Spinal cord (tissue), 10 donors: ENCODE data around the gene ITLN2. TPM values are rescaled to one million over a fixed set of nuclear protein-coding genes. Genes with fewer than 3 reads are reported as not detected.
"Not testable (repeated sequence)": the region's sequence is repeated elsewhere in the genome, so short reads cannot be mapped to it uniquely, and the experiment has no call there.

Source experiments
- DNase-seq, 6 donors: peaks; one replicate each; pipeline versions ENCODE4 v3.0.0 to v3.0.0-alpha.2; 2013 to 2015; ENCODE audit warnings: low spot score in 6 of 6, low read depth in 4 of 6
- H3K27ac ChIP-seq: one replicate; pipeline ENCODE4 v1.5.1; 2013; ENCODE audit warnings: low read depth, low read length, control low read depth
- H3K27me3 ChIP-seq: one replicate; pipeline ENCODE4 v1.6.1; 2013; ENCODE audit warnings: low read length; ENCODE audit not compliant: control insufficient read depth, insufficient read depth
- H3K36me3 ChIP-seq: one replicate; pipeline ENCODE4 v1.6.1; 2013; ENCODE audit warnings: low read length; ENCODE audit not compliant: control insufficient read depth, insufficient read depth
- H3K4me1 ChIP-seq: one replicate; pipeline ENCODE4 v1.6.1; 2013; ENCODE audit warnings: low read length; ENCODE audit not compliant: control insufficient read depth, insufficient read depth
- H3K4me3 ChIP-seq: one replicate; pipeline ENCODE4 v1.5.1; 2013; ENCODE audit warnings: low read depth, low read length, control low read depth
- H3K9me3 ChIP-seq: one replicate; pipeline ENCODE4 v1.6.1; 2013; ENCODE audit warnings: low read length; ENCODE audit not compliant: control insufficient read depth, insufficient read depth
- WGBS: methylation state at CpG from one replicate; pipeline ENCODE4 v1.1.5; 2013; ENCODE audit warnings: missing lambda C conversion rate; ENCODE audit not compliant: insufficient coverage; 5-methylcytosine and 5-hydroxymethylcytosine counted together
- polyA plus RNA-seq, 2 donors: library from polyadenylated mRNA; unstranded; fragments of 120-200 nt; gene quantifications; one replicate each; pipeline ENCODE4 v1.2.1, GENCODE V29; 2013; ENCODE audit not compliant: insufficient read length in 2 of 2
- total RNA-seq, 2 donors: library from RNA; depleted of rRNA in 1 of 2; stranded (reverse); fragments of 120-200 nt in 1 of 2; fragments of >200 nt in 1 of 2; gene quantifications; one replicate each; pipeline versions ENCODE4 v1.2.3 to v1.2.4, GENCODE V29; 2013 to 2014
- donor health status: healthy.

ITLN2 gene
- total and polyA plus RNA-seq, 4 donors = 0.17 to 0.21 (median 0.20) TPM; not detected in 1

- H3K4me1 ChIP-seq = not testable (repeated sequence)
- 81% methylated on average over 4 of the region's 6 CpGs for WGBS
Measured at GRCh38 chr1:160913229-160913628, 41.4 kb downstream of the ITLN2 start.

GRCh38 chr1:160911925-160912324, 42.7 kb downstream of the ITLN2 start:
- Histone ChIP-seq H3K27ac (no peak overlapping the region), H3K36me3 (no peaks in the 10 kb centered on the region), H3K4me3 (no peak overlapping the region), H3K4me1 (no peaks in the 10 kb centered on the region), H3K27me3 (no peaks in the 10 kb centered on the region), H3K9me3 (no peaks in the 10 kb centered on the region)
- 73% methylated on average over 1 of the region's 2 CpGs for WGBS
- DNase-seq = no peak

More at GRCh38 chr1:160913229-160913628, 41.4 kb downstream of the ITLN2 start:
- H3K27me3 ChIP-seq, DNase-seq, H3K9me3 ChIP-seq, H3K4me3 ChIP-seq, H3K36me3 ChIP-seq, H3K27ac ChIP-seq: not testable (repeated sequence)

GRCh38 chr1:160911441-160911840, 43.2 kb downstream of the ITLN2 start:
- 78% methylated on average over 5 of the region's 7 CpGs for WGBS
- H3K27ac ChIP-seq = no peak overlapping the region
- no peaks in the 10 kb centered on the region for H3K4me1 ChIP-seq
- H3K27me3 ChIP-seq = no peaks in the 10 kb centered on the region
- H3K36me3 ChIP-seq = no peaks in the 10 kb centered on the region
- H3K9me3 ChIP-seq = no peaks in the 10 kb centered on the region
- DNase-seq = no peak
- H3K4me3 ChIP-seq = no peak overlapping the region

GRCh38 chr1:160910170-160910750, 44.3 kb downstream of the ITLN2 start:
- no peaks in the 10 kb centered on the region for H3K27me3 ChIP-seq
- no peaks in the 10 kb centered on the region for H3K4me1 ChIP-seq
- no peak for DNase-seq
- no peak overlapping the region for H3K4me3 ChIP-seq
- WGBS = 67% methylated on average over 3 of the region's 6 CpGs
- no peaks in the 10 kb centered on the region for H3K36me3 ChIP-seq
- no peaks in the 10 kb centered on the region for H3K9me3 ChIP-seq
- H3K27ac ChIP-seq = no peak overlapping the region

- H3K36me3 ChIP-seq = no peaks in the 10 kb centered on the region
- H3K9me3 ChIP-seq = no peaks in the 10 kb centered on the region
- no peak overlapping the region for H3K27ac ChIP-seq
- WGBS = 65% methylated on average over 7 of the region's 7 CpGs
- peak in 2 of 6 donors; percentile 11 to 49 for DNase-seq
- no peaks in the 10 kb centered on the region for H3K27me3 ChIP-seq
- H3K4me1 ChIP-seq = no peaks in the 10 kb centered on the region
- no peak overlapping the region for H3K4me3 ChIP-seq
Measured at GRCh38 chr1:160907976-160908375, 46.6 kb downstream of the ITLN2 start.

GRCh38 chr1:160905617-160905989, 49.0 kb downstream of the ITLN2 start:
- no peaks in the 10 kb centered on the region for H3K27me3 ChIP-seq
- H3K36me3 ChIP-seq = no peaks in the 10 kb centered on the region
- WGBS = 90% methylated on average over 2 of the region's 4 CpGs
- no peak overlapping the region for H3K27ac ChIP-seq
- H3K4me3 ChIP-seq = no peak overlapping the region
- no peaks in the 10 kb centered on the region for H3K4me1 ChIP-seq
- no peaks in the 10 kb centered on the region for H3K9me3 ChIP-seq
- no peak for DNase-seq

- H3K27ac ChIP-seq = no peak overlapping the region
- no peaks in the 10 kb centered on the region for H3K4me1 ChIP-seq
- WGBS = 72% methylated on average over 5 of the region's 8 CpGs
- no peaks in the 10 kb centered on the region for H3K27me3 ChIP-seq
- H3K9me3 ChIP-seq = no peaks in the 10 kb centered on the region
- H3K36me3 ChIP-seq = no peaks in the 10 kb centered on the region
- no peak for DNase-seq
- no peak overlapping the region for H3K4me3 ChIP-seq
Measured at GRCh38 chr1:160904783-160905616, 49.6 kb downstream of the ITLN2 start.

GRCh38 chr1:160902251-160902650, 52.4 kb downstream of the ITLN2 start:
- not testable (repeated sequence) for DNase-seq, H3K27ac ChIP-seq, H3K4me1 ChIP-seq, H3K27me3 ChIP-seq, H3K9me3 ChIP-seq, H3K36me3 ChIP-seq, H3K4me3 ChIP-seq
- no CpG with 5 or more reads among the region's 1 CpG for WGBS

GRCh38 chr1:160901768-160902167, 52.8 kb downstream of the ITLN2 start:
- no peak overlapping the region for H3K4me3 ChIP-seq
- no peaks in the 10 kb centered on the region for H3K27me3 ChIP-seq
- H3K36me3 ChIP-seq = no peaks in the 10 kb centered on the region
- H3K9me3 ChIP-seq = no peaks in the 10 kb centered on the region
- 93% methylated on average over 2 of the region's 2 CpGs for WGBS
- H3K4me1 ChIP-seq = no peaks in the 10 kb centered on the region
- H3K27ac ChIP-seq = no peak overlapping the region
- DNase-seq = no peak

- 67% methylated on average over 1 of the region's 3 CpGs for WGBS
- not testable (repeated sequence) for H3K4me3 ChIP-seq, H3K9me3 ChIP-seq, H3K36me3 ChIP-seq, DNase-seq, H3K4me1 ChIP-seq, H3K27ac ChIP-seq, H3K27me3 ChIP-seq
Measured at GRCh38 chr1:160900683-160901082, 53.9 kb downstream of the ITLN2 start.
